T-helper 17 cell (primary cell): ENCODE measurements around the gene ACCS. TPM values are rescaled to one million over a fixed set of nuclear protein-coding genes. Genes with fewer than 3 reads are reported as not detected.

Source experiments
- ATAC-seq: fragments of 150-1000 bp; cut with Tn5 transposase; 2 replicates; pipeline ENCODE4 v1.10.0; 2021; ENCODE audit warnings: mild to moderate bottlenecking, moderate library complexity
- DNase-seq, 3 donors: peaks; one replicate each; pipeline versions ENCODE4 v3.0.0 to v3.0.0-alpha.2; 2020 to 2021
- H3K9me3 ChIP-seq: one replicate; pipeline ENCODE4 v1.7.0; 2013; ENCODE audit warnings: low read length, mild to moderate bottlenecking; ENCODE audit not compliant: control insufficient read depth, poor library complexity, severe bottlenecking
- H3K27ac Mint-ChIP-seq: one replicate; pipeline ENCODE4 v1.8.0; 2022; ENCODE audit warnings: mild to moderate bottlenecking, moderate library complexity, mixed read lengths
- H3K27me3 Mint-ChIP-seq: one replicate; pipeline ENCODE4 v1.8.0; 2022; ENCODE audit warnings: mixed read lengths
- H3K36me3 Mint-ChIP-seq: one replicate; pipeline ENCODE4 v1.8.0; 2022; ENCODE audit warnings: low read depth, mixed read lengths
- H3K4me1 Mint-ChIP-seq: one replicate; pipeline ENCODE4 v1.8.0; 2022; ENCODE audit warnings: mild to moderate bottlenecking, mixed read lengths
- H3K4me3 Mint-ChIP-seq: one replicate; pipeline ENCODE4 v1.8.0; 2022; ENCODE audit warnings: mild to moderate bottlenecking, moderate library complexity, mixed read lengths
- total RNA-seq, 4 donors: library from RNA in 2 of 4; stranded (reverse) in 2 of 4; gene quantifications; one replicate each; pipeline ENCODE4 v1.2.3 and lab custom pipeline; 2022 to 2026

Gene ACCS
- total RNA-seq, 2 donors from 2014 or later, result 22.2 to 22.6 TPM

DNA sequence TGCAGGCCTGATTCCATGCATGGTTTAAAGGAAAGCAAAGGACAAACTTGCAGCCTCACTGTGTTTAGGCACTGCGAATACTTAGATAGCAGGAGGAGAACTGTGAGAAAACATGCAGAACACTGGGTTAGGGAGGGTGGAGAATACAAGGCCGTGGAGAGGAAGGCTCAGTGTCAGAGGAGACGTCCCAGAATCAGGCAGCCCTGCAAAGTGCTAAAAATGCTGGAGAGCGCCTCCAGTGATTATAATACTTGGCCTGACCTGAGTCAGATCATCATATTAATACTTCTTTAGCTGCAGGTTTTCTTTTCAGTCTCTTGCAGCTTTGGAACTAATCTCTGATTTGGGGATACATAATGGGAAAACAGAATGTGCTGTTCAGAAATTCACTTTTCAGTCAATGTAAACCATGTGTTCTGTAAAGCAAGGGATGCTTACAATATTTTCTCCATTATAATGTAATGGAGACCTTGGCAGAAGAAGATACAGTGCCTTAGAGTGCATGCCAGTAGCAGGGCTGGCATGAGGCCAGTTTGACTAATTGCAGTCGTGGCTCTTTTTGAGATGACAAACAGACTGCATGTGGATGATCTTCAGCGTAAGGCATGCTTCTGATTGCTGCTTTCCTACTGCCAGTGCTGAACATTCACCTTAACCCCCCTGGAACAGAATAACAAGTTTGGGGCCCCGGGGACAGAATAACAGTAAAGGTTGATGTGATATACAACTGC lies 46.2 kb downstream of the ACCS start:
- H3K4me1 Mint-ChIP-seq, result peaks cover 20% of the 10 kb centered on the region
- H3K36me3 Mint-ChIP-seq, result peaks cover 25% of the 10 kb centered on the region
- no peak overlapping the region for H3K4me3 Mint-ChIP-seq
- H3K27me3 Mint-ChIP-seq, result no peaks in the 10 kb centered on the region
- DNase-seq, result no peak
- ATAC-seq, result no peak
- no peaks in the 10 kb centered on the region for H3K9me3 ChIP-seq
- H3K27ac Mint-ChIP-seq, result no peak overlapping the region

DNA sequence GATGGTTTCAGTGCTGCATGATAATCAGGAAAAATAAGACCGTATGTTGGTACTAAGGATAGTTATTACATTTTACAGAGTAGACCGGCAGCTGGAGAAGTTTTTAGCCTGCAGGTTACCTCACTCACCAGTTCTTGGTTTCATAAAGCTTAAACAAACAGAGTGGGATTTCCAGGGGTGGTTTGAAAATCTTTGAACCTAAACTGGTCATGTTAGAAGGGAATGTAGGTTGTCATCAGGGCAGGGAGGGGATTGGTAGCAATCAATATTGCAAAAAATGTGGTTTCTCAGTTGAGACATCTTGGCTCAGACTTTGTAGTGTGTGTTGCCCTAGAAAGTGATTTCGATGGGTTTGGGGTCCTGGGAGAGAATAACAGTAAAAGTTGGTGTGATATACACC lies 46.9 kb downstream of the ACCS start:
- H3K4me3 Mint-ChIP-seq, result no peak overlapping the region
- H3K9me3 ChIP-seq, result no peaks in the 10 kb centered on the region
- peaks cover 27% of the 10 kb centered on the region for H3K36me3 Mint-ChIP-seq
- peaks cover 20% of the 10 kb centered on the region for H3K4me1 Mint-ChIP-seq
- H3K27me3 Mint-ChIP-seq, result no peaks in the 10 kb centered on the region
- DNase-seq, result no peak
- no peak for ATAC-seq
- no peak overlapping the region for H3K27ac Mint-ChIP-seq

DNA sequence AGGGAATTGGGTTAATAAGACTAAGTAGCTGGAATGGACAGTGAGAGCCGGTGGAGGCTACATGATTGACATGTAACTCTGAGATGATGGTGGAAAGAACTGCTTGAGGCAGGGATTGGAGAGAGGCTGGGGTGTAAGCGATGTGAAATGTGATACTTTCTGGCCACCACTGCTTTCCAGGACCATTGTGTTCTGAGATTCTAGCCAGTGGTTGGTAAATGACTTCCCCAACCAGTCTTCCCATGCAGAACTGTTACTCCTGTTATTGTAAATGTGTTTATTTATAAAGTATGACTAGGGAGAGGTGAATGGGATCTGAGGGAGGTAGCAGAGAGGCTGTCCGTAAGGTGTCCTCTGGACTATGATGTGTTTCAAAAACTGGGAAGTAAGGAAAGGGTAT lies 47.5 kb downstream of the ACCS start:
- ATAC-seq, result no peak
- DNase-seq, result no peak
- Mint-ChIP-seq H3K27me3 (no peaks in the 10 kb centered on the region), H3K36me3 (peaks cover 27% of the 10 kb centered on the region), H3K4me3 (no peak overlapping the region), H3K27ac (no peak overlapping the region), H3K4me1 (peaks cover 20% of the 10 kb centered on the region)
- H3K9me3 ChIP-seq, result no peaks in the 10 kb centered on the region

DNA sequence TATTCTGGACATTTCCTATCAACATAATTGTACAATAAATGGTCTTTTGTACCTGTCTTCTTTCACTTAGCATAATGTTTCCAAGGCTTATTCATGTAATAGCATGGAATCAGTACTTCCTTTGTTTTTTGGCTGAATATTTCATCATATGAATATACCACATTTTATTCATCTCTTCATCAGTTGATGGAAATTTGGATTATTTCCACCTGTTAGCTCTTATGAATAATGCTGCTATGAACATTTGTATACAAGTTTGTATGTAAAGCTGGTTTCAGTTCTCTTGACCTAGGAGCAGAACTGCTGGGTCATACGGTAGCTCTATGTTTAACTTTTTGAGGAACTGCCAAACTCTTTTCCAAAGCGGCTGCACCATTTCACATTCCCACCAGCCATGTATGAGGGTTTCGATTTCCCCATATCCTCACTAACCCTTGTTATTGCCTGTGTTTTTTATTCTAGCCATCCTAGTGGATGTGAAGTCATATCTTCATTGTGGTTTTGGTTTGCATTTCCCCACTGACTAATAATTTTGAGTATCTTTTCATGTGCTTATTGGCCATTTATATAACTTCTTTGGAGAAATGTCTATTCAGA lies 50.3 kb downstream of the ACCS start:
- DNase-seq (no peak), ATAC-seq (no peak)
- Mint-ChIP-seq H3K4me1 (peaks cover 13% of the 10 kb centered on the region), H3K4me3 (no peak overlapping the region), H3K36me3 (peaks cover 25% of the 10 kb centered on the region), H3K27me3 (no peaks in the 10 kb centered on the region), H3K27ac (no peak overlapping the region)
- H3K9me3 ChIP-seq, result no peaks in the 10 kb centered on the region

DNA sequence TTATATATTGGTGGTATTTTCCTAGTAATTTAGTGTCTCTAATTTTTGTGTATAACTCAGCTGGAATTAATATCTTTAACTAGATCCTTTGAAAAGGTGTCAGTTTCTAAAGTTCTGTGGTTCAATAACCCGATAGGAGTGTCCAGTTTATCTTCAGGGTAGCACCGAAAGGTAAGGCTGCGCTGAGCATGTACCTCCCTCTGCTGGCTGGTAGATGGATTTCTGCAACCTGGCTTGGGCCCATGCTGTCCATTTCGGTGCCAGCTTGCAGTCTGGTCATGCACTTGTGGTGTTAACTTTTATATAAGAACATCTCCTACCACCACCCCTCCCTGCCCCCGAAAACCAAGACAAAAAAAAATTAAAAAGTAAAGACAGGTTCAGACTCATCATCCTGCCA lies 54.1 kb downstream of the ACCS start:
- Mint-ChIP-seq H3K36me3 (peaks cover 18% of the 10 kb centered on the region), H3K27ac (no peak overlapping the region)
- DNase-seq, result no peak

DNA sequence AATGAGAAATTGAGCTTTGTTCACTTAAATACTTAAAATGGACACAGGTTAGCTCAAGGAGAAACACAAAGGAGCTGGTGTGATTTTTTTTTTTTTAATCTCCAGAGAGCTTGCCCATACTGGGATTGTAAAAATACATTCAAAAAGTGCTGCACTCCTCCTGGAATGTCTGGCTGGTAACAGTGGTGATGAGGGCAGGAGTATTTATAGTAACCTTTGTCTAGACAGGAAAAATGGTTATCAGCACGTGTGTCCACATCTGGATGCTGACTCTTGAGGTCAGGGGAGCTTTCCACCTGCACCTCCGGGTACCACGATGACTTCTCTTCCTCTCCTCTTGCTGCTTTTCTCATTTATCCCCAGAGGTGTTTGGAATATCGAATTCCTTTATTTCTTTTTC lies 59.5 kb downstream of the ACCS start:
- no peak for DNase-seq
- peaks cover 29% of the 10 kb centered on the region for H3K36me3 Mint-ChIP-seq
- H3K4me3 Mint-ChIP-seq, result no peak overlapping the region
- H3K27me3 Mint-ChIP-seq, result no peaks in the 10 kb centered on the region
- H3K4me1 Mint-ChIP-seq, result peaks cover 13% of the 10 kb centered on the region
- no peak overlapping the region for H3K27ac Mint-ChIP-seq
- no peaks in the 10 kb centered on the region for H3K9me3 ChIP-seq
- no peak for ATAC-seq

More for the DNA sequence above, 54.1 kb downstream of the ACCS start:
- ATAC-seq, result no peak
- peaks cover 6% of the 10 kb centered on the region for H3K4me1 Mint-ChIP-seq
- no peak overlapping the region for H3K4me3 Mint-ChIP-seq
- no peaks in the 10 kb centered on the region for H3K27me3 Mint-ChIP-seq
- no peaks in the 10 kb centered on the region for H3K9me3 ChIP-seq

DNA sequence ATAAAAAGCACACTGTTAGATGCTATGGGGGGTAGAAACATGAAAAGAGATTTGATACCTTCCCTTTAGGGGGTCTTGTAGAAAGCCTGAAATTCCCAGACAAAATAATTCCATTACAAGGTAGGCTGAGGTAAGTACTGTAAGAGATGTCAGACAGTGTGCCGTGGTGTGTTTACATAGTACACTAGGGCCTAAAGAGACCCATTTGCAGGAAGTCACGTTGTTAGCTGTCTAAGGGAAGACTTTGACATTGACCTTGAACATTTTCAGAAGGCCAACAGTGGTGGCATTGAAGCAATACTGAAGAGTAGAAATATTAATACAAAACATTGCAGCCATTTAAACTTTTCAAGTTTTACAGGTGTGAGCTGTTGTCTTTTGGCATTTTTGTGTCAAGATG lies 60.2 kb downstream of the ACCS start:
- Mint-ChIP-seq H3K4me3 (no peak overlapping the region), H3K27me3 (no peaks in the 10 kb centered on the region), H3K36me3 (peaks cover 31% of the 10 kb centered on the region), H3K27ac (no peak overlapping the region), H3K4me1 (peaks cover 13% of the 10 kb centered on the region)
- ATAC-seq (no peak), DNase-seq (no peak)
- no peaks in the 10 kb centered on the region for H3K9me3 ChIP-seq

DNA sequence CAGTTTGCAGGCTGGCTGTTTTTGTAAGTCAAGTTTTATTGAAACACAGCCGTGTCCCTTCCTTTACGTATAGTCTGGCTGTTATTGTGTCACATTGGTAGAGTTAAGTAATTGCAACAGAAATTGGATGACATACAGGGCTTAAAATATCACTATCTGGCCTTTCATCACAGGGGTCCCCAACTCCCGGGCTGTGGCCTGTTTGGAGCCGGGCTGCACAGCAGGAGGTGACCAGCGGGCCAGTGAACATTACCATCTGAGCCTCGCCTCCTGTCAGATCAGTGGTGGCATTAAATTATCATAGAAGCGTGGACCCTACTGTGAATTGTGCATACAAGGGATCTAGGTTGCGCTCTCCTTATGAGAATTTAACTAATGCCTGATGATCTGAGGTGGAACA lies 61.1 kb downstream of the ACCS start:
- Mint-ChIP-seq H3K27me3 (no peaks in the 10 kb centered on the region), H3K36me3 (peaks cover 26% of the 10 kb centered on the region), H3K27ac (no peak overlapping the region), H3K4me3 (no peak overlapping the region), H3K4me1 (peaks cover 10% of the 10 kb centered on the region)
- ATAC-seq (no peak), DNase-seq (no peak)
- H3K9me3 ChIP-seq, result no peaks in the 10 kb centered on the region

DNA sequence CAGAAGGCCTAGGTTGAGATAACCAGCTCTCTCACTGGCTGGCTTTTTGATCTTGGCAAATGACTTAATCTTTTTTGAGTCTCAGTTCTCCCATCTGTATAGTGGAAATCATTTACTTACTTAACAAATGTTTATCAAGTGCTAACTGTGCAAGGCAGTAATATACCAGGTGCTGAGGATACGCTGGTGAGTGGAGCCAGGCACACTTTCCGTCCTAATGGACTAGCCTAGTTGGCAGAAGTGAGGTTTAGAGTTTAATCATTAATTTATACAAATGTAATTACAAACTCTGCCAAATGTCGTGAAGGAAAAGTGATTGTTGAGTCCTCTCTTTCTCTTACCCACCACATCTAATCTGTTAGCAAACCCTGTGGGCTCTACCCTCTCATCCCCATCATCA lies 62.7 kb downstream of the ACCS start:
- ATAC-seq, result no peak
- no peak for DNase-seq
- H3K27me3 Mint-ChIP-seq, result no peaks in the 10 kb centered on the region
- H3K36me3 Mint-ChIP-seq, result peaks cover 31% of the 10 kb centered on the region
- no peak overlapping the region for H3K4me3 Mint-ChIP-seq
- peak overlapping the region; percentile 59 for H3K27ac Mint-ChIP-seq
- no peaks in the 10 kb centered on the region for H3K9me3 ChIP-seq
- H3K4me1 Mint-ChIP-seq, result peaks cover 10% of the 10 kb centered on the region

DNA sequence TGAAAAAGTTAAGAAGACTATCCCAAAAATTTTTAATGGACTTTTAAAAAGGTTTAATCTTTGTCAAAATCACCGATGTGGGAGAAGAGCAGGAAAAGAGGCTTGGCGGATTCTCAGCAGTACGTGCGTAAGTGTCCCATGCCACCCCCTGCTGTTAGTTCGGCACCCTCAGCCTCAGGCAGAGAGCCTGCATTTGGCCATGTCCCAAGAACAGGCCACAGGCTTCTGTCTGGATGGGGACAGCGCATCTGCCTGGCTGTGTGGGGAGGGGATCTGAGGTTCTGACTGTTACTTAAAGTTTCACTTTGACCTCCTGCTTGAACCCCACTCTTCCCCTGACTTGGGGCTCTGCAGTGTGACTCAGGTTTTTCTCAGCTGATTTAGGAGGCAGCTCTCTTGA lies 64.7 kb downstream of the ACCS start:
- Mint-ChIP-seq H3K4me1 (peaks cover 10% of the 10 kb centered on the region), H3K4me3 (no peak overlapping the region), H3K27me3 (no peaks in the 10 kb centered on the region), H3K36me3 (peaks cover 27% of the 10 kb centered on the region), H3K27ac (no peak overlapping the region)
- ATAC-seq, result no peak
- H3K9me3 ChIP-seq, result no peaks in the 10 kb centered on the region
- DNase-seq, result no peak

DNA sequence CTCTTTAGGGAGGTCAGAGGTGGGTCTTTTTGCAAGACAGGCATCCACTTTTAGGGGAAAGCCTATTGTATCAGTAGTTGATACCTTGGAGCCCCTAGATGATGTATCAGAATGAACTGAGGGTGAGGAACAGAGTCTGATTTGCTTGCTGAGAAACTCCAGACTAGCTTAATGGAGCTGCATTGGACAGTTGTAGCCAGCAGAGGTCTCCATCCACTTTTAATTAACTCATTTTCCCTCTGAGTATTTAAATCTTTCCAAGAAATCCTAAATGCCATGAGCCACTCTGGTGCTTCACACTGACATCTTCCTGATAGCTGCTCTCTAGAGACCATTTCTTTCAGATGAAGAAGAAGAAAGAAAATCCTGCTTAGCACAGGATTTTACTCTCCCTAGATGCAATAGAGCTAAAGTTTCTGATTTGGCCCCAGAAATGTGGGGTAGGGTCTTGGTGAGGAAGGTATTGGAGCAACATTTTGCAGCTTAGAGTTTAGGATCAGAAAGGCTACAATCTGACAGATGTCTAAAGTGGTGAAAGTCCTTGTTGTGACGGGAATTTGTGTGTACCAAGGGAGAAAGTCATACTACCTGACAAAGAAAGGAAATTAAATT lies 67.4 kb downstream of the ACCS start:
- H3K9me3 ChIP-seq, result no peaks in the 10 kb centered on the region
- Mint-ChIP-seq H3K27me3 (no peaks in the 10 kb centered on the region), H3K4me1 (peaks cover 8% of the 10 kb centered on the region), H3K4me3 (no peak overlapping the region), H3K36me3 (peaks cover 23% of the 10 kb centered on the region), H3K27ac (no peak overlapping the region)
- ATAC-seq (no peak), DNase-seq (no peak)
